ENCODE measurements around the gene CD72.

The CD72 gene, protein sequence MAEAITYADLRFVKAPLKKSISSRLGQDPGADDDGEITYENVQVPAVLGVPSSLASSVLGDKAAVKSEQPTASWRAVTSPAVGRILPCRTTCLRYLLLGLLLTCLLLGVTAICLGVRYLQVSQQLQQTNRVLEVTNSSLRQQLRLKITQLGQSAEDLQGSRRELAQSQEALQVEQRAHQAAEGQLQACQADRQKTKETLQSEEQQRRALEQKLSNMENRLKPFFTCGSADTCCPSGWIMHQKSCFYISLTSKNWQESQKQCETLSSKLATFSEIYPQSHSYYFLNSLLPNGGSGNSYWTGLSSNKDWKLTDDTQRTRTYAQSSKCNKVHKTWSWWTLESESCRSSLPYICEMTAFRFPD

DNA sequence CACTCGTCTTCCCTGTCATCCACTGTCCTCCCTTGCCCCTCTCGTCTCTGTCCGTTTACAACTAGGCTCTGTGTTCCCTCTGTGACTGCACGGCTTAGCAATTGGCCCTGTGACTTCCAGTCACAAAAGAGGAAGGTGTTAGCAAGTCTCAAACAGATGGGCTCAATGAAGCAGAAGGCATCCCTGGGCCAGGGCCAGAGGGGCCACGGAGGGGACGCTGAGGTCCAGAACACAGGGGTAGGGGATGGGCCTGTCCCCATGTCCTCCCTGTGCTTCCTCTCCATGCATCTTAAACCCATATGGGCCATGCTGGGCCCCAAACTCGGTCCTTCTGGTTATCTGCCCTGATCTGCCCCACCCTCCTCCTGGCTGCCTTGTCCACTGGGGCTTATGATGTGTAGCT lies at the start of gene CD72:
CD72 (minus strand) TSS at position 89 of the 403 bp plus-strand sequence. CDS start 110 bp downstream, outside the sequence.
- DNase-seq, result no peak

- DNase-seq, result no peak
Observed at GRCh38 chr9:35667939-35668338, 49.7 kb upstream of the CD72 start.

DNA sequence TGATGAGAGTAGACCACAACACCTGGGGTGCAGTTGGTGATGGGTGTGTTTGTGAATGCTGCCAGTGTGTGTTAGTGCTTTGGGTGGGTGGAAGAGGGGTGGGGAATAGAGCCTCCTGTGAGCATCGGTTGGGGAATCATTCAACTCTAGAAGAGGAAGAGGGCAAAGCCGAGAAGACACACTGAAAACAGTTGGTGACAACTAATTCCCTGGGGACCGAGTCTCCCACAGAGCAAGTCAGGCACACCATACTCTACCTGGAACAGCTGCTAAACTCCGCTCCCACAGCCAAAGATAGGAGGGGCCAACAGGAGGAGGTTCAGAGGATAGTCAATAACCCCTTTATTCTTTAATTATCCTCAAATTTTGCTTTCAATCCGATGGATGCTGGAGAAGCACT lies 48.3 kb upstream of the CD72 start:
- DNase-seq, result no peak

GRCh38 chr9:35666045-35666444 lies 47.8 kb upstream of the CD72 start:
- no peak for DNase-seq

GRCh38 chr9:35665471-35665818 lies 47.2 kb upstream of the CD72 start:
- DNase-seq, result peak; percentile 43

- peak; percentile 85 for DNase-seq
Observed at GRCh38 chr9:35664531-35665470, 46.6 kb upstream of the CD72 start, which contains the start of gene ARHGEF39. Gene ARHGEF39 (minus strand): TSS chr9:35665195. CDS start chr9:35665169, 26 bp downstream.

DNA sequence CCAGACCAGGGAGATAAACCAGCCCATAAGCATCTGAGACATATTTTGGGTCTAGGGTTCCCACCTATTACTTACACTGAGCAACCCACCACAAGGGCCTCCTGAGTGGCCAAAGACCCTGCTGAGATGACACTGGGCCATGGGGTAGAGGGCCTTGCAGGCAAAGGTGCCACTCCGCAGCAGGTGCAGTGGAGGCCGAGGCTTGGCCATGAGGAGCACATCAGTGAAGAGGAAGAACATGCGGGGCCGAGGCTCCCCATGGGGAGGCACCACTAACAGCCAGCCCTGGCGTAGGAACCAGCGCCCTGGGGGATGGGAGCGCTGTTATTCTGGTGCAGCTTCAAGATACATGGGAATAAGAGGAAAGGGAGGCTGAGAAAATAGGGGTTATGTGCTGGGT lies 44.2 kb upstream of the CD72 start:
- no peak for DNase-seq

DNA sequence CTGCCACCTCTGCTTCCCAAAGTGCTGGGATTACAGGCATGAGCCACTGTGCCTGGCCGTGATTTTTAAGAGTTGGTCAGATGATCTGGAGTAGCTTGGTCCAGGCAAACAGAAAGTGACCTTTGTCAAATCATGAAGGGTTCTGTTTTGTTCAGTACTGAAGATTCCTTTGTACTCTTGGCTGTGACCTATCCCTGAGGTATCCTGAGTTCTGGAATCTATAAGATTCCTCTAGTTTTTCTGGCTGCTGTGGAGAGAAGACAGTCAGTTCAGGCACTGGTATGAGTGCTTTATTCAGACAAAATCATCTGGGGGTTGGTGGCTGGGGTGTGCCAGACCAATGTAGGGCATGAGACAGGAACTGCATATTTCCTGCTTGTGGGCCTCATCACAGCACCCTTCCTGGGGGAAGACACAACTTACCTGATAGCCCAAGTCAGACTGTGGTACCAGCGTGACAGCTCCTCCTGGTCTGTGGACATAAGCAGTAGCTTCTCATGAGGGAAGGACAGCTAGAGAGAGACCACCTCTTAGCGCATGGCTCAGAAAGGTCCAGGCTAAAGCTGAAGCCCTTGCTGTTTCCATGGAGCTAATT lies 43.6 kb upstream of the CD72 start:
- DNase-seq, result no peak

DNA sequence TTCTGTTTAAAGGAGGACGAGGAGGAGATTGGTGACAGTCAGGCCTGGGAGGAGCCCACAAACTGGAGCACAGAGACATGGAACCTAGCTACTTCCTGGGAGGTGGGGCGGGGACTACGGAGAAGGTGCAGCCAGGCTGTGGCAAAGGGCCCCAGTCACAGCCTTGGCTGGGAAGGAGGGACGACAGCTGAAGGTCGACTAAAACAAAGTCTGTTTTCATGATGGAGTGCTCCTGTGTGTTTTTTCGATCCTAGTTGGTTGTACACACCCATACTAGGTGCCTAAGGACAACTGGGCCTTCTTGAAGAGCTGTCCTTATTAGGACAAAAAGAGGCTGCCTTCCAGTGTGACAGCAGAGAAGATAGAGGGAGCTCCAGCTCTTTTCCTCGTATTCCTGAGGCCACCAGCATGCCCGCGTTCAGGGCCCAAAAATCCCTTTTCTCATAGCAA lies 42.8 kb upstream of the CD72 start:
- DNase-seq, result no peak

- DNase-seq, result no peak
Observed at GRCh38 chr9:35659340-35659739, 41.1 kb upstream of the CD72 start.

GRCh38 chr9:35658968-35659220 lies 40.7 kb upstream of the CD72 start:
- no peak for DNase-seq

GRCh38 chr9:35658137-35658967 lies 40.1 kb upstream of the CD72 start, which contains the start of gene CCDC107:
Gene CCDC107 (plus strand): TSS chr9:35658292. CDS start chr9:35658380, 88 bp downstream.
- peak; percentile 94 for DNase-seq

DNA sequence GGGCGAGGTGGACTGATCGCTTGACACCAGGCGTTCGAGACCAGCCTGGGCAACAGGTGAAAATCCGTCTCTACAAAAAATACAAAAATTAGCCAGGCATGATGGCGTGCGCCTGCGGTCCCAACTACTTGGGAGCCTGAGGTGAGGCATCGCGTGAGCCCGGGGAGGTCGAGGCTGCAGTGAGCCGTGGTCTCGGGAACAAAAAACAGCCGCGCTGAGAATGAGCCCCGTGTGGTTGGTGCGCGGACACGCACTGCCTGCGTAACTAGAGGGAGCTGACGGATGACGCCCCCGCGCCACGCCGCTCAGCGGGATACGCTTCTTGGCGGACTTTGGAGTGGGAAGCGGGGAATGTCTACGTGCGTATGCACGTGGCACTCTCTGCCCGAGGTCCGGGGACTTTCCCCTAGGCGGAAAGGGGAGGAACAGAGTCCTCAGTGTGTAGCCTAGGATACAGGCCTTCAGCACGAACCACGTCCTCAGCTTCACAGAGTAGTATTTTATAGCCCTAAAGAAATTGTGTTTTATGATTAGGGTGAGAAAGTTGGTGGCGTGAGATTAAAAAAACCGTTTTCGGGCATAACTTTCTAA lies 39.4 kb upstream of the CD72 start, which contains the start of gene RMRP:
RMRP (minus strand) TSS at position 474 of the 591 bp plus-strand sequence.
- peak; percentile 94 for DNase-seq

DNA sequence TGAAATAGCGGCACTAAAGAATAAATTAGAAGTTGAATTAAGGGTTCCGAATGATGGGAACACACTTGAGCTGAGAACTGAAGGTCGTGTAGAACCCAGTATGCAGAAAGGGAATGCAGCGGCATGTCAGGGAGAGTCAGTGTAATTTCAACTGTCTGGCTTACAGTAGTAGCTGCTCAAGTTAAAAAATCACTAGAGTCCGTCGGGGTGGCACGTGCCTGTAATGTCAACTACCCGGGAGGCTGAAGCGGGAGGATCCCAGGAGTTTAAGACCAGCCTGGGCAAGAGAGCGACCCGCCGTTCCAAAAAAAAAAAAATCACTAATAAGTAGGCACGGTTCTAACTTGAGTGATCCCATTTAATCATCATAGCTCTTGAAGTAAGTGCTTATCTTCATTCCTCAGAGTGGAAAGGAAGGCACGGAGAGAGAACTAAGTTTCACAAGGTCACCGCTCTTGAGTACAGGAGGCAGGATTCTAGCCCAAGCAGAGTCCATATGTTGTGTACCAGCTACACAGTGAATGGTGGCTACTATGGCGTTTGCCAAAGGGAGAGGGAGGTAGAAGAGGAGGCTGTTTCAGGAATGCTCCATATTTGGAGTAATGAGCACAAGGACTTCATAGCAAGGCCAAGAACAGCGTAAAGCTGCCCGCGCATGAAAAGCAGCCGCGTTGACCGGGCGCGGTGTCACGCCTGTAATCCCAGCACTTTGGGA lies 38.8 kb upstream of the CD72 start:
- DNase-seq, result peak; percentile 63

- no peak for DNase-seq
Observed at GRCh38 chr9:35656348-35656747, 38.1 kb upstream of the CD72 start.

- DNase-seq, result no peak
Observed at GRCh38 chr9:35653611-35654010, 35.4 kb upstream of the CD72 start.

DNA sequence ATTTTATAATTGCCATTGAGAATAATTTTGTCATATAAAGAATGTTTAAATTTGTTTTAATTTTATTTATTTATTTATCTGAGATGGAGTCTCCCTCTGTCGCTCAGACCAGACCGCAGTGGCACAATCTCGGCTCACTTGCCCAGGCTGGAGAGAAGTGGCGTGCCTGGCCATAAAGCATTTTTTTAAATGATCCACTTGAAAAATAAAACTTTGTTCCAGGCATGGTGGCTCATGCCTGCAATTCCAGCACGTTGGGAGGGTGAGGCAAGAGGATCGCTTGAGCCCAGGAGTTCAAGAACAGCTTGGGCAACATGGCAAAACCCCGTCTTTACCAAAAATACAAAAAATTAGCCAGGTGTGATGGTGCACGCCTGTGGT lies 34.6 kb upstream of the CD72 start:
- no peak for DNase-seq

DNA sequence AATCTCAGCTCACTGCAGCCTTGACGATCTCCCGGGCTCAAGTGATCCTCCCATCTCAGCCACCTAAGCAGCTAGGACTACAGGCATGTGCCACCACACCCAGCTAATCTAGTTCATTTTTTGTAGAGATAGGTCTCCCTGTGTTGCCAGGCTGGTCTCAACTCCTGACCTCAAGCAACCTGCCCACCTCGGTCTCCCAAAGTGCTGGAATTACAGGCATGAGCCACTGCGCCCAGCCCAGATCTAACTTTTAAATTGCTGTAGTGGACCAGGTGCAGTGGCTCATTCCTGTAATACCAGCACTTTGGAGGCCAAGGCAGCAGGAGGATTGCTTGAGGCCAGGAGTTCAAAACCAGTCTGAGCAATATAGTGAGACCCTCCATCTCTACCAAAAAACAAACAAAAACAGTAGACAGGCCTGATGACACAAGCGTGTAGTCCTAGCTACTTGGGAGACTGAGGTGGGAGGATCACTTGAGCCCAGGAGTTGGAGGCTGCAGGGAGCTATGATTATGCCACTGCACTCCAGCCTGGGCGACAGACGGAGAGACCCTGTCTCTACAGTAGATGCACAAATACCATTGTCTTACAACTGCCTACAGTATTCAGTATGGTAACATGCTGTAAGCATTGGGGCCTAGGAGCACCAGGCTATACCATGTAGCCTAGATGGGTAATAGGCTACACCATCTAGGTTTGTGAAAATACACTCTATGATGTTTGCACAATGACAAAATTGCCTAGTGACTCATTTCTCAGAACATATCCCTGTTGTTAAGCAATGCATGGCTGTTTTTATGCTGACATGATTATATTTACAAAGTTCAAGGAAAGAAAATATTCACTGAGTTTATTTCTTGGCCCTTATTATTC lies 34.0 kb upstream of the CD72 start:
- DNase-seq, result no peak

DNA sequence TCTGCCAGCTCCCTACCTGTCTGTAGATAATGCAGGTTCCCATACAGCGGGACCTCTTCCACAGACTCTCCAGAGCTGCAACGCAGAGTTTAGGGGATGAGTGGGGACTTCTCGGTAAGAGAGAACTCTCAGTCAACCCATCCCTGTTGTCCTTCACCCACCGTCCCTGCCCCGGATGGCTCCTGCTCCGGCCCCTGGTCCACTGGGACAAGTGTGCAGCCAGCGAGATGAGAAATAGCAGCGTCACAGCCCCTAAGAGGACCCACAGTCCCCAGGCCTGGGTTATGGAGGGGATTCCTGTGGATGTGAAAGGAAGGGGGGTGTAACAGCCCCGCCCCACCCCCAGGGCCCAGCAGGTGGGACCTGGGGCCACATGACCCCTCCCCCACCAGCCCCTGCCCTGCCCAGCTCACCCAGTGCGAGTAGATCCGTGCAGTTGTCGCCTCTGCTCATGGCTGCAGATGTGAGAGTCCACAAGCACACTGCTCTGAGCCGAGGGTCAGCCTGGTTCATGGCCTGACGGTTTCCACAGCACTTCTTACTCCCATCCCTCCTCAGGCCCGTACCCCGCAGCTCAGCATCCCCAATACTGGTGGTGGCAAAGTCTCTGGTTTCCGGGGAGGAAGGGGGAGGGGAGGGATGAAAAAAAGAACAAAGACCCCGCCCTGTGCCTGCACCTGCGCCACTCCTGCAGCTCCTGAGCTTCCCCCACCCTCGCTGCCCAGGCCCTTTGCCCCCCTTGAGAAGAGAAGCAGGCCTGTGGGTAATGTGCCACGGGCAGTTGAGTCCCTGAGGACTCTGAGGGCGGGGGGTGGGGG lies 32.3 kb upstream of the CD72 start, which contains the start of gene SIT1:
SIT1 (minus strand) TSS at position 591 of the 818 bp plus-strand sequence; CDS start at position 513, 78 bp downstream.
- peak; percentile 74 for DNase-seq
